Stromal cell of bone marrow (primary cell): ENCODE data around the gene PPDPF.
"Not testable (repeated sequence)": the region's sequence is repeated elsewhere in the genome, so short reads cannot be mapped to it uniquely, and the experiment has no call there.

Experiments
- DNase-seq: peaks from one replicate; pipeline ENCODE4 v3.0.0-alpha.2; 2012; ENCODE audit warnings: low read depth

PPDPF gene

DNA sequence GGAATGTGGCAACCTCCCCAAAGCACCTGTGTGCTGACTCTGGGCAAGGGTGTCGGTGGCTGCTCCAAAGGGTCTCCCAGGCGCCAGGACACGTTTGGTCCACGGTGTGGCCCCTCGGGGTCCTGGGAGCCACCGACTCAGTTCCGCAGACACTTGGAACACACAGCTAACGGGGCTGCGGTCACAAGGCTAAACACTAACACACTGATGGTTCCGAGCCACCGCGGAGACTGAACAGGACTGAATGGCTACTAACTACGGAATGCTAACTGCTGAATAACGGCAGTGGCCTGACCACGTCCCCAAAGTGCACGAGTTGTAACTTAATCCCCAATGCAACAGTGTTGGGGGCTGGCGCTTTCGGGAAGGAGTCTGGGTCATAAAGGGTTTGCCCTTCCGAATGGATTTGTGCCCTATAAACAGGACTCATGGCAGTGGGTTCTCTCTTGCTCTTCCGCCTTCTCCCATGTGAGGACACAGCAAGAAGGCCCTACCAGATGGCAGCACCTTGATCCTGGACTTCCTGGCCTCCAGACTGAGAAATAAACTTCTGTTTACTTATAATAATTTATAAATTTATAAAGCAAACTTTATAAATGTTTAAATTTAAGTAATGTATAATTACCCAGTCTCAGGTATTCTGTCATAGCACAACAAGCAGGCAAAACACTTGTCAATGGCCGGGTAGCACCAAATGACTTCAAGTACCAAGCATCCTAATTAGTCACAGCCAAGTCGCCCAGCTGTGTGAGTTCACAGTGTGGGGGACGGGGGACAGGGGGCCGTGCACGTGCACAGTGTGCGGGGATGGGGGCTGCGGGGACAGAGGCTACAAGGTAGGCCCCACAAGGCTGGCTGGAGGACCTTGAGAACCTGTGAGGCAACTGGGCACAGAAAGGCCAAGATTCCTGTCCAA is 19.4 kb upstream of the PPDPF start:
- DNase-seq = no peak

DNA sequence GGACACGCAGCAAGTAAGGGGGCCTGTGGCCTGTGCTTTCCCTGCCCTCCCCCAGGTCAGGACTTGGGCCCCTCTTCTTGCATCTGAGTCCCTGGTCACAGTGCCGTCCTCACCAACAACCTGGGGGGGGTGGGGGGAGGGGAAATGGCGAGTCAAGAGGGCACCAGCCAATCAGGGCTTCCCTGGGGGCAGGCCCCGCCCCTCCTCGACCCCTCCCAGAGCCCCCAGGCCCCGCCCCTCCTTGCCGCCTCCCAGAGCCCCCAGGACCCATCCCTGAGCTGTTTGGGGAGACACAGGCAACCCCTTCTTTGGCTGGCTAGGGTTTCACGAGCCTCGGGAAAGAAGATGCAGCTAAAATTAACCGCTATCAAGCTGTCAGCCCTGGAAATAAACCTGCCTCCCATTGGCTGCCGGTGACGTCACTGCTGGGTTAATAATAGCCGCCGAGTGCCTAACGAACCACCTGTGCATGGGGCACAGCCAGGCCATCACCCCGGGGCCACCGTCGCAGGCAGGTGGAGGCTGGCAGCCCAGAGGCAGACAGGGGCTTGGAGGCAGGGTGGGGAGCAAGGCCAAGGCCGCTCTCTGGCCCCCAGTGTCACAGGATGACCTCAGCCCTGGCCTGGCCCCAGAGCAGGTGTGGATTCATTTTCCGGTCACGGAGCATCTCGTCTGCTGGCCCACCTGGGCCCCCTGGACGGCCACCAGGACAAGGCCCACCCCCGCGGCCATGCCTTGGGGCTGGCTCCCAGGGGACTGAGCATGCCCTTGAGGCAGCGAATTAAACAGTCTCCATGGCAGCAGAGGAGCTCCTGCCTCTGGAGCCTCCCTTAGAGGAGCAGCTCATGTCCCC is 18.5 kb upstream of the PPDPF start:
- no peak for DNase-seq

DNA sequence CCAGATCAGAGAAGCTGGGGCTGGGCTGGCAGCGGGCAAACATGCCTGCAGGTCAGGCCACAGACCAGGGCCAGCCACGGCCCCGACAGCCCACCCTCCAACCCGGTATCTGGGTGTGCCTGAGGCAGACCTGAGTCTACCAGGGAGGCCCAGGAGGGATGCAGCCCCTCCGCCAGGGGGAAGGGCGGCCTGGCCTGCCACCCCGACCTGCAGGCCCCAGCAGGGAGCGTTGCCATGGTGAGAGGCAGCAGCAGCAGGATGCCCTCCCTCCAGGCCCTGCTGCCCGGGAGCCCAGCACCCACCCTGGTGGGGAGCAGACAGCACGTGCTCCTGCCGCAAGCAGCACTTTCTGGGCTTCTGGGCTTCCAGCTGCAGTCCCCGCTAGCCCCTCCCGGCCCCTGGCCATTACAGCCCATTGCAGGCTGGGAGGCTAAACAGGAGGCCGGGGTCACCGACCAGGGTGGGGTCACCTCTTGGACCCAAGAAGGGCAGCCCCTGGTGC is 17.8 kb upstream of the PPDPF start:
- no peak for DNase-seq

DNA sequence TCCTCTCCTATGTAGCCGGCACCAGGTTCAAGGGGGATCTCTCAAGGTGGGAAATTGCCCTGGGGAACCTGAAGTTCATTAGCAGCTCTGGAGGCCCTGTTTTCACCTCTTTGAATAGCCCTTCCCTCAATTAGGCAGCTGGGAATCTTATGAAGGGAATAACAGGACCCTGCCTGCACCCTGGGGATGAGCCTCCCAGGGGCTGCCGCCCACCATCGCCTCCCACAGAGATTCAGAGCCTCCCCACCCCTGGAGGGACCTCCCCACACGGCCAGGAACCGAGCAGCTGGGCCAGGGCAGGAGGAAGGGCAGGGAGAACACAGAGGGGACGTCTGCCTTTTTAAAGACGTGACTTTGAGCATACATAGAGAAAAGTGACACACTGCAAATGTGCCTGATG is 17.0 kb upstream of the PPDPF start:
- DNase-seq = no peak

DNA sequence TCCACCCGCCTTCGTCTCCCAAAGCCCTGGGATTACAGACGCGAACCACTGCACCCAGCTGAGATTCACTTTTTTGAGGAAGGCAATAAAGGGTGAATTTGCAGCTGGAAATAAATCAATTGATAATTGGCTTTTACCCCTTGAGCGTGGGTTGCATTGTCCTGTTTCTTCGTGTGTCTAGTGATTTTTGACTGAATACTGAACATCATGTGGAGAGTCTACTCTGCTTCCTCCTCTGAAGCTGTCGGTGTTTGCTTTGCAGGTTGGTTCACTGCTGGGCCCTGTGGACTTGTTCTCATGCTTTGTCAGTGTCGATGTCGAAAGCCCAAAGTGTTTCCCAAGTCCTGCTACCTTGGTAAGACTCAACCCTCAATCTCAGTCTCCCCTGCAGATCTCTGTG is 15.9 kb upstream of the PPDPF start:
- no peak for DNase-seq

DNA sequence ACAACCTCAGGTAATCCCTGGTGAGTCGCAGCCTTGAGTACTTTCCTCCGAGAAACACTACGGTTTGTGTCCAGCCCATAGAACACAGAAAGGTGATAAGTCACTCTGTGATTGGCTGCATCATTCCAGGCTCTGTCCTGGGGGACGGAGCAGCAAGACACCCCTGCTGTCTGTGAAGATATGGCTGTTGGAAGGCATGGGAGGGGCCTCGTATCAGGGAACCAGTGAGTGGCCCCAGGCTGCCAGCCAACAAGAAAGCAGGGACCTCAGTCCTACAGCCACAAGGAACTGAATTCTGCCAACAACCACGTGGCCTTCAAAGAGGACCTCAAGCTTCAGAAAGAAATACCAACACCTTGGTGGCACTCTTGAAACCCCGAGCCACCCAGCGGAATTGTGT is 15.3 kb upstream of the PPDPF start:
- no peak for DNase-seq

DNA sequence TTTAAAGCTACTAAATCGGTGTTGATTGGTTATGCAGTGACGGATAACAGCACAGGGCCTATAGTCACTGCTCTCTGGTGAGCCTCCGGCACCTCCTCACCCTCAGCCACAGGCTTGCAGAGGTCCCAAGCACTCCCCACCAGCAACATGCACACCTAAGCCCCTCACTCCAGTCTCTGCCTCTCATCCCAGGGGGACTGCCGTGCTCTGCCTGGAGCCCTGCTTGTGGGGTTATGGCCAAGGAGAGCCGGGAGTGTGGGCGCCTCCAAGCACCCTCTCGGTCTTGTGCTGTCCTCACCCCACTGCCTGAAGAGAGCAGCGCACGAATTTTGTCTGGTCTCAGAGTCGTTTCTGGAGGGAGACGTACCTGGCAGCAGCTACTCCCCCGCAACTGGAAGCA is 14.8 kb upstream of the PPDPF start:
- no peak for DNase-seq

DNA sequence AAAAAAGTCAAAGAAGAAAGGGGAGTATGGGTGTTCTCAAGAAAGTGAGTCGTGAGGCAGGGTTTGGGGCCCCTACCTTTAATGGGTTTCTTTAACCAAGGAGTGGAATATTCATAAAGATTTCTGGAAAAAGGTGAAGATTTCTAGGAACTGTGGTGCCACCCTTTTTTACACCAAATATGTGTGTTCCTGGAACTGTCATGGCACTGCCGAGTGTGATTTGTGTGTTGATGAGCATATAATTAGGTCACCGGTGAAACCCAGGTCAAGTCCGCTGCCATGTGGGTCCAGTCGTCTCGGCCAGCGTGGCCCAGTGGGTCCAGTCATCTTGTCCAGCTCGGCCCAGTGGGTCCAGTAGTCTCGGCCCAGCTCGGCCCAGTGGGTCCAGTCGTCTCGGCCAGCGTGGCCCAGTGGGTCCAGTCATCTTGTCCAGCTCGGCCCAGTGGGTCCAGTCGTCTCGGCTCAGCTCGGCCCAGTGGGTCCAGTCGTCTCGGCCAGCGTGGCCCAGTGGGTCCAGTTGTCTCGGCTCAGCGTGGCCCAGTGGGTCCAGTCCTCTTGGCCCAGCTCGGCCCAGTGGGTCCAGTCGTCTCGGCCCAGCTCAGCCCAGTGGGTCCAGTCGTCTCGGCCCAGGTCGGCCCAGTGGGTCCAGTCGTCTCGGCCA is 13.4 kb upstream of the PPDPF start:
- DNase-seq = no peak

DNA sequence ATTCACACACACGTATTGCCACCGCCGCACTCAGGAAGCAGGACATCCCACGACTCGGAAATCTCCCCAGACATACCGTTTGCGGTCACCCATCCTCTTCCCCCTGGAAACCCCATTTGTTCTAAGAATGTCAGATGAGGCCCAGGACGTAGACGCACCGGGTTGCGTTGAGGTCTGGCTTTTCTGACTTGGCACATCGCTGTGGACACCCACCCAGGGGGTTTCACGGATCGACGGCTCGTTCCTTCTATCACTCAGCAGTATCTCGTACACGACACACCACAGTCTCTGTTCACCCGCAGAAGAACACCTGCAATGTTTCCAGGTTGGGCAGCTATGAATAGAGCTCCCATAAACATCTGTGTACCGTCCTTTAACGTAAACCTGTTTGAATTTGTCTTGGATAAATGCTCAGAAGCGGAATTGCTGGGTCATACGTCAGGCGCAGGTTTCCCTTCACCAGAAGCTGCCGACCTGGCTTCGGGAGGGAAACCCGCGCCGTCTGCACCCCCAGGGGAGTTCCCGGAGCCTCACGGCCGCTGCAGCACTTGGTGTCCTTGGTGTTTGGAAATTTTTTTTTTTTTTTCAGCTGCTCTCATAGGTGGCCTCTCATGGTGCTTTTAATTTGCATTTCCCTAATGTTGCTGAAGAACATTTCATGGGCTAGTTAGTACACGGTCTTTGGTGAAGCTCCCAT is 12.3 kb upstream of the PPDPF start:
- no peak for DNase-seq

DNA sequence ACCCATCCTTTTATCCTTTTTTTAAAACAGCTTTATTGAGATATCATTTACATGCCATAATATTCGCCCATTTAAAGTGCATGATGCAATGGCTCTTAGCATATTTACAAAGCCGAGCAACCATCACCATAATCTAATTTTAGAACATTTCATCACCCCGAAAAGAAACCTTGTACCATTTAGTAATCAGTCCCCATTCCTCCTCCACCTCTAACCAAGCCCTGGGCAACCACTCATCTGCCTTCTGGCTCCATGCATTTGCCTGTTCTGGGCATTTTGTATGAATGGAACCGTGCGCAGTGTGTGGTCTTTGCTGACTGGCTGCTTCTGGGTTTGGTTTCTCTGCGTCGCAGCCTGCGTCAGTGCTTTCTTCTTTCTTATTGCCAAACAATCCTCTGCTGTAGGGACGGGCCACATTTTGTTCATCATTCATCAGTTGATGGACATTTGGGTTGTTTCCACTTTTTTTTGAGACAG is 11.4 kb upstream of the PPDPF start:
- DNase-seq = no peak

DNA sequence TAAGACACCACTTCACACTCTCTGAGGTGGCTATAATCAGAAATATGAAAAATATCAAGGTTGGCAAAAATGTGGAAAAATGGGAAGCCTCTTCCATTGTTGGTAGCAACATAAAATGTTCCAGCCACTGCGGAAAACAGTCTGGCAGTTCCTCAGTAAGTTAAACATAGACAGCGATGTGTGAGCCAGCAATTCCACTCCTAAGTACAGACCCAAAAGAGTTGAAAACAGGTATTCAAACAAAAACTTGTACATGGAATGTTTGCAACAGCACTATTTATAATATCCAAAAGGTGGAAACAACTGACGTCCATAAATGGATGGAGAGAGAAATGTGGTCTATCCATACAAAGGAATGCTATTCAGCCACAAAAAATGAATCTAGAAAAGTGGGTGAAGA is 7.4 kb upstream of the PPDPF start:
- DNase-seq = no peak

DNA sequence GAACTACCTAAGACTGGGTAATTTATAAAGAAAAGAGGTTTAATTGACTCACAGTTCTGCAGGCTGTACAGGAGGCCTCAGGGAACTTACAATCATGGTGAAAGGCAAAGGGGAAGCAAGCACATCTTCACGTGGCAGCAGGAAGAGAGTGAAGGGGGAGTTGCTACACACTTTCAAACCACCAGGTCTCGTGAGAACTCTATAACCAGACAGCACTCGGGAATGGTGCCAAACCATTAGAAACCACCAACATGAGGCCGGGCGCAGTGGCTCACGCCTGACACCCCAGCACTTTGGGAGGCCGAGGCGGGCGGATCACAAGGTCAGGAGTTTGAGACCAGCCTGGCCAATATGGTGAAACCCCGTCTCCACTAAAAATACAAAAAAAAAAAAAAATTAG is 6.0 kb upstream of the PPDPF start:
- not testable (repeated sequence) for DNase-seq

DNA sequence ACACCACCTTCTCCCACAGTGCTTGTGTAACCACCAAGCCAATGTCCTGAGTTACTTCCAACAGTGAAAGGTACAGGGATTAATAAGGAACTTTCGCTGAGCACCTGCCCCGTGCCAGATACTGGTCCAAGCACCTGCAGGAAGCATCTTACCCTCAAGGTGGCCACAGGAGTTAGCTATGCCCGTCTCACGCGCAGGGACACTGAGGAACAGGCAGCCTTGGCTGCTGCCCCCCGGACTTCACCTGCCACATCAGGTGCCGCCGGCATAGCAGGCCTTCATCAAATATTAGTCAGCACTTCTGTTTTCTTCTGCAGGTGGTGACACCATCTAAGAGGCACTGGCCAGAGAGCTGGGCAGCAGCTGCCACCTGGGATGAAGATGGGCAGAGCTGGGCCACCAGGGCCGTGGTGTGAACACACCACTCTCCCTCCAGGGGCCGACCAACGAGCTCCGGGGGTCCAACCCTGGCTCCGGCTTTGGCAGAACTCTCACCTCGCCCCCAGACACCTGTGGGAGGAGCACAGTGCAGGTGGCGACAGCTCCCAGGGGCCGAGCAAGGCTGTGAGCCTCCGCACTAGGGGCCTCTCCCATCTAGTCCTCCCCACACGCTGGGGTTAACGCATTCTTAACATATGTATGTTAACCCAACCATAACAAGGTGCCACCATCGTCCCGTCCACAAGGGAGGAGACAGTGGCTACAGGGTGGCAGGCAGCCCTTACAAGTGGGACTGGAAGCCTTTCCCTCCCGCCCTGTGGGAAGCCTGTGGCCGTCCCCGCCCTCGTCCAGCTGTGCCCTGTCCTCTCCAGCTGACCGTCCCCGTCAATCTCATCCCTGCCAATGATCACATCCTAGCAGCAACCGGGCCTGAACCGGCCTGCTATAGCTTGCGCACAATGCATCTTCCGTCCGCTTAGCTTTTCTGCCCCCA is 2.9 kb upstream of the PPDPF start:
- DNase-seq = no peak

DNA sequence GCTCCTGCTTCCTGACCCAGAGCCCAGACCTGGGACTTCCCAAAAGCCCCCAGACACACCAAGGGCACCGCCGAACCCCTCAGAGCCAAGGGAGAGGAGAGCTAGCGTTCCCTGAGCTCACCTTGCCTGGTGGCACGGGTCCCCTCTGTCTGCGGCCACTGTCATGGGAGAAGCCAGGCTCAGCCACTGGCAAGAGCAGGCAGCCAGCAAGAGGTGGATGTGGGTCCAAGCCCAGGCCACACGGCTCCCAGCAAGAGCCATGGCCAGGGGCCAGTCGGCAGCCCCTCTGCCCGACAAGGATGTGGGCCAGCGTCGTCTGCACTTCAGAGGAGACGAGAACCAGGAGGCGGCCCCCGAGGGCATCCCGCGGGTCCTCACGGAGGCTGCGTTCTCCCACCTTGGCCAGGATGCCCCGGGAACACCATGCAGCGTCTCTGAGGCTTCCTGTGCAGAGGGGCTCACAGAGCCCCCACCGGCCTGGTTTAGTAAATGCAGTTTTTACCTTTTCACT is 2.2 kb upstream of the PPDPF start:
- DNase-seq = no peak

DNA sequence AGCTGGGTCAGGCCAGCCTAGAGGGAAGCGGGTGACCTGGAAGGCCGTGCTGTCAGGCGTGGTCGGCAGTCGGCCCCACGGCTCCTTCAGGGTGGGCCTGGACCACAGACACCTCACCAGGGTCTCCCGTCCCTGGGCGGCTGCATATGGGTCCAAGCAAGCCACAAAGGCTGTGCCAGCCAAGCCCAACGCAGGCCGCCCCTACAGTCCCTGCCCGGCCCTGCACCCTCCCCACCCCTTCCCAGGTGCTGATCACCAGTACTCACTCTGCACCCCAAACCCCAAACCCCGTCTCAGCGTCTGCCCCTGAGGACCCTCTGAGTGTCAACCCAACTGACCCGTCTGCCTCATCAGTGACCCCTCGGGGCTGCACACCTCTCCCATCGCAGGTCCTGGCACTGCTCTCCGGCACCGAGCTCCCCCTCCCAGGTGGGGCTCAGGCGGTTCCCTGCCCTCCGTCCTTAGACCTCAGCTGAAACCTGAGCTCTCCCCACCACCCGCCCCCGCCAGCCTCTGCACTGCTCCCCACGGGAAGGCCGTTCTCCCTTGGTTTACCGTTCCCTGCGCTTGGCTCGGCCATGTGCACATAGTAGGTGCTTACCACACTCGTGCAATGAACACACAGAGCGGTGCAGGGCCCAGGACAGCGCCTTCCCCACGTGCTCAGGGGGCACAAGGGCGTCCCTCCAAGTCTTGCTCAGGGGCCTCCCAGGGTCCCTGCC is 1.5 kb upstream of the PPDPF start:
- no peak for DNase-seq

DNA sequence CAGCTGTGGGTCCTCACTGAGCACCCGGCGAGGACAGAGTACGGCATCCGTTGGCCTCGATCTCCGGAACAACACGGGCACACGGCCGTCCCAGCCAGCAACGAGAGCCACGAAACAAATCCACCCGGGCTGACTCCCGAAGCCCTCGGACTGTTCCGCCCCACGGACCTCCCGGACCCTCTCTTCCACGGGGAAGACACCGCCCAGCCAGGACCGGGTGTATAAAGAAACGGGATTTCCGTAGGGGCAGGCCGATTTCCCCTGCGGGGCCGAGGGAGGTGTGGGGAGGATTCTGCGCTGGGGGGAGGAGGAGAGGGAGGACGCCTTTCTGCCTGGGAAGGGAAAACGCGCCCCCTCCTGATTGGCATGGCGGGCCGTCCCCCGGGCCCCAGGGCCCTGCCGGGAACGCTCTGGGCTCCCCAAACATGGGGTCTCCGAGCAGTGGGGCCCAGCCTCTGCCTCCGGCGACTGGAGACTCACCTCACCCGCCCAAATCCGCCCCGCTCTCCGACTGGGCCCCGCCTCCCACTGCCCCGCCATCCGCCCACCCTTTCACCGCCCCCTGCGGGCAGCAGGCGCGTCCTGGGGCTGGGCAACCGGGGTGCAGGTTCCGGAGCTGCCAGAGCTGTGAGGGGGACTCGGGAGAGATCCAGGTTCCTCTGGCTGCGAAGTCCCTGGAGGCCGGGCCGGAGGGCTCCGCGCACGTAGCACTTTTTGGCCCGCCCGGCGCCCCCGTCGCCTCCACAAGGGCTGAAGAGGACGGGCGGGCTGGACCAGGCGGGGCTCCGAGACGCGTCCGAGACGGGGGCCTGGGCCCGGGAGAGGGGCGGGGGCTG is 679 bp upstream of the PPDPF start:
- no peak for DNase-seq

DNA sequence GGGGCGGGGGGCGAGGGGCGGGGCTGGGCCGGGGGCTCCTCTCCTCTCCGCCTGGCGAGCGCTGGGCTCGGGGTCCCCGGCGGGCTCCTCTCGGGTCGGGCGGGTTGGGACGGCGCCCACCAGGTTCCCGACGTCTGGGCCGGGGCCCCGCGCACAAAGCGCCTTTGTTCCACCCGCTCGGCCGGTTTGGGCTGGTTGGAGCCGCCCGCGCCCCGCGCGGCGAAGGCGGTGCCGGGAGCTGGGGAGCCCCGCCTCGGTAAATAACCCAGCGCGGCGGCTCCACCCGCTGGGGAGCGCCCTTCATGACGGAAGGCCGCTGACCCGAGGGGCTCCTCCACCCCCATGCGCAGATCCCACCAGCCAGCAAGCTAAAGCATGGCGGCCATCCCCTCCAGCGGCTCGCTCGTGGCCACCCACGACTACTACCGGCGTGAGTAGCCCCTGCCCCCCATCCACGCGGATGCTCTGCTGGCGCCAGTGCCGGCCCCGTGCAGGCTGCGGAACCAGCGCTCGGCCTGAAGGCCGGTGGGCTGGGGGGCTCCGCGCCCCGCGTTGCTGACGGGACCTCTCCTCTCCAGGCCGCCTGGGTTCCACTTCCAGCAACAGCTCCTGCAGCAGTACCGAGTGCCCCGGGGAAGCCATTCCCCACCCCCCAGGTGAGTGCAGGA is 503 bp downstream of the PPDPF start:
- DNase-seq = peak; percentile 43

DNA sequence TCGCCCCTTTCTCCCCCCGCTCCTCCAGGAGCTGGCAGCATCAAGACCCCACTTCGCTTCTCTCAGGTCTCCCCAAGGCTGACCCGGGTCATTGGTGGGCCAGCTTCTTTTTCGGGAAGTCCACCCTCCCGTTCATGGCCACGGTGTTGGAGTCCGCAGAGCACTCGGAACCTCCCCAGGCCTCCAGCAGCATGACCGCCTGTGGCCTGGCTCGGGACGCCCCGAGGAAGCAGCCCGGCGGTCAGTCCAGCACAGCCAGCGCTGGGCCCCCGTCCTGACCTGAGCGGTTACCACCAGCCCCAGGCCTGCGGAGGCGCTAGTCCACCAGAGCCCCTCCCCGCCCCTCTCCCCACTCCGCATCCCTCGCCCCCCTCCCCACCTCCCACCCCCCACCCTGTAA is 1.0 kb downstream of the PPDPF start:
- no peak for DNase-seq
